Stomach (tissue), 9 donors: Measurements from ENCODE around the gene PARVB. TPM values are rescaled to one million over a fixed set of nuclear protein-coding genes. Genes with fewer than 3 reads are reported as not detected.

Experiments used
- DNase-seq, 2 donors: peaks; one replicate each; pipeline versions ENCODE4 v3.0.0 to v3.0.0-alpha.2; 2013 to 2019
- H3K27ac ChIP-seq, 5 donors: fragments of 200-600 bp in 4 of 5; sonication (generic) in 4 of 5; one replicate each; pipeline ENCODE4 v1.5.1; 2013 to 2019; ENCODE audit warnings: mild to moderate bottlenecking in 1 of 5, moderate library complexity in 1 of 5
- H3K27me3 ChIP-seq, 3 donors: fragments of 200-600 bp; sonication (generic); one replicate each; pipeline ENCODE4 v1.5.1; 2017 to 2019; ENCODE audit warnings: mixed run types in 1 of 3
- H3K36me3 ChIP-seq, 4 donors: fragments of 200-600 bp; sonication (generic); 1 replicate in 3 of 4; 2 replicates in 1 of 4; pipeline ENCODE4 v1.5.1; 2016 to 2019
- H3K4me1 ChIP-seq, 4 donors: fragments of 200-600 bp; sonication (generic); one replicate each; pipeline ENCODE4 v1.5.1; 2016 to 2019
- H3K4me3 ChIP-seq, 4 donors: fragments of 200-600 bp; sonication (generic) in 3 of 4; one replicate each; pipeline ENCODE4 v1.5.1; 2016 to 2019; ENCODE audit warnings: mild to moderate bottlenecking in 1 of 4
- H3K9me3 ChIP-seq, 4 donors: fragments of 200-600 bp; sonication (generic); one replicate each; pipeline ENCODE4 v1.5.1; 2016 to 2019
- CTCF ChIP-seq, 7 experiments: fragments of 450-650 bp in 4 of 7; fragments of 200-600 bp in 3 of 7; sonication (generic) in 3 of 7; IDR thresholded peaks; one replicate each; pipeline ENCODE4 v1.5.1; 2016 to 2019; ENCODE audit warnings: antibody characterized with exemption in 7 of 7, control low read depth in 2 of 7, mild to moderate bottlenecking in 1 of 7
- EP300 ChIP-seq: sonication (generic); formaldehyde crosslinking; IDR thresholded peaks from one replicate; pipeline ENCODE4 v1.6.1; 2017; ENCODE audit warnings: antibody characterized with exemption
- POLR2A ChIP-seq, 4 donors: fragments of 450-650 bp; IDR thresholded peaks; one replicate each; pipeline ENCODE4 v1.6.1; 2016; ENCODE audit warnings: antibody characterized with exemption in 4 of 4, control low read depth in 2 of 4, mild to moderate bottlenecking in 1 of 4, moderate library complexity in 1 of 4
- POLR2AphosphoS5 ChIP-seq, 3 donors: sonication (generic); formaldehyde crosslinking; IDR thresholded peaks; one replicate each; pipeline ENCODE4 v1.6.1; 2016; ENCODE audit warnings: antibody characterized with exemption in 3 of 3
- WGBS, 5 donors: extraction: QIAGEN DNeasy Blood & Tissue Kit in 3 of 5; methylation state at CpG; one replicate each; pipeline versions ENCODE4 v1.1.5 to v1.1.7; 2013 to 2018; 5-methylcytosine and 5-hydroxymethylcytosine counted together
- intact Hi-C: fragments of 100-400 bp; cut with DNase I; formaldehyde crosslinking; loops from one replicate; pipeline ENCODE4 v1.15.1; 2023; ENCODE audit warnings: low total_unique reads
- polyA plus RNA-seq, 3 donors: library from polyadenylated mRNA; stranded (reverse); fragments of 200-250 nt; gene quantifications; one replicate each; pipeline ENCODE4 v1.2.3, GENCODE V29; 2013
- total RNA-seq, 5 donors: library from RNA; depleted of rRNA; stranded (reverse); fragments of >200 nt; gene quantifications; one replicate each; pipeline versions ENCODE4 v1.1.0 to v1.2.3, GENCODE V29; 2014 to 2016
- donor health status: healthy with polysubstance abuse.
- donor health status: Bipolar disorder and iron deficiency.
- donor health status: healthy.

The PARVB gene
- total and polyA plus RNA-seq, 8 donors, result 2.9 to 143 (median 19.1) TPM

DNA sequence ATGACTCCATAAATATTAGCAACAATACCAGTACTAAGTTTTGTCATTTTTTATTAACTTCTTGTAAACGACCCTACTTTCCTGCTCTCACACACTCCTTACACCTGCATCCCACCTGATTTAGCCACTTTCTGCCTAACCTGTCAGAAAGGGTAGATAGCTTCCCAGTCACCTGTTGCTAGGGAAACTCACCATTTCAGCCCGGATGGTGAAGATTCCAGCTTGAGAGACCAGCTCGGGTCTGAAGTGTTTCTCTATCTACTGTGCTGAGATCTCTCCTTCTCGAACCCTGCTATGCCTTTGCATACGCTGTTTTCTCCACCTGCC lies 156.6 kb downstream of the PARVB start, which contains the start of gene PARVG:
TSS of gene PARVG (plus strand) at position 220 of the 327 bp plus-strand sequence. CDS start 2,405 bp downstream, outside the sequence.
- H3K4me3 ChIP-seq, result peak within 1 kb of the TSS; percentile 29 to 45 (median 40)

GRCh38 chr22:44181033-44181911 lies 157.2 kb downstream of the PARVB start:
- intact Hi-C loops, result no loop called here
- peaks cover 0 to 7% (median 3%) of the 10 kb centered on the region in 4 donors for H3K36me3 ChIP-seq
- H3K27me3 ChIP-seq, result peaks cover 0 to 32% (median 8%) of the 10 kb centered on the region in 3 donors
- no peaks in the 10 kb centered on the region for H3K9me3 ChIP-seq
- peak overlapping the region; percentile 29 to 45 (median 40) for H3K4me3 ChIP-seq
- WGBS, 5 donors, result 58 to 65% (median 61%) methylated on average over 29 to 40 of the region's 40 CpGs
- no peaks in the 10 kb centered on the region for H3K4me1 ChIP-seq
- TF ChIP-seq POLR2AphosphoS5 (IDR thresholded peaks at IDR 0.05), result no peak
- no peak for TF ChIP-seq EP300
- TF ChIP-seq POLR2A (IDR thresholded peaks at IDR 0.05), result no peak
- no peak for TF ChIP-seq CTCF (IDR thresholded peaks at IDR 0.05)
- H3K27ac ChIP-seq, result peak overlapping the region; percentile 37 to 87 (median 64)
- DNase-seq, result peak in 1 of 2 donors; percentile 43

More for the DNA sequence above, 156.6 kb downstream of the PARVB start, which contains the start of gene PARVG:
- Histone ChIP-seq H3K27me3 (peaks cover 0 to 32% (median 8%) of the 10 kb centered on the region in 3 donors), H3K9me3 (no peaks in the 10 kb centered on the region), H3K27ac (peak within 1 kb of the TSS; percentile 37 to 87 (median 64)), H3K4me1 (no peaks in the 10 kb centered on the region), H3K36me3 (peaks cover 0 to 1% (median under 1%) of the 10 kb centered on the region in 4 donors)
- TF ChIP-seq POLR2AphosphoS5 (IDR thresholded peaks at IDR 0.05) (no peak), POLR2A (IDR thresholded peaks at IDR 0.05) (no peak), EP300 (no peak), CTCF (IDR thresholded peaks at IDR 0.05) (no peak)
- DNase-seq, result no peak
- intact Hi-C loops, result no loop called here
- WGBS, 5 donors, result 43 to 54% (median 52%) methylated on average over 5 of the region's 5 CpGs

DNA sequence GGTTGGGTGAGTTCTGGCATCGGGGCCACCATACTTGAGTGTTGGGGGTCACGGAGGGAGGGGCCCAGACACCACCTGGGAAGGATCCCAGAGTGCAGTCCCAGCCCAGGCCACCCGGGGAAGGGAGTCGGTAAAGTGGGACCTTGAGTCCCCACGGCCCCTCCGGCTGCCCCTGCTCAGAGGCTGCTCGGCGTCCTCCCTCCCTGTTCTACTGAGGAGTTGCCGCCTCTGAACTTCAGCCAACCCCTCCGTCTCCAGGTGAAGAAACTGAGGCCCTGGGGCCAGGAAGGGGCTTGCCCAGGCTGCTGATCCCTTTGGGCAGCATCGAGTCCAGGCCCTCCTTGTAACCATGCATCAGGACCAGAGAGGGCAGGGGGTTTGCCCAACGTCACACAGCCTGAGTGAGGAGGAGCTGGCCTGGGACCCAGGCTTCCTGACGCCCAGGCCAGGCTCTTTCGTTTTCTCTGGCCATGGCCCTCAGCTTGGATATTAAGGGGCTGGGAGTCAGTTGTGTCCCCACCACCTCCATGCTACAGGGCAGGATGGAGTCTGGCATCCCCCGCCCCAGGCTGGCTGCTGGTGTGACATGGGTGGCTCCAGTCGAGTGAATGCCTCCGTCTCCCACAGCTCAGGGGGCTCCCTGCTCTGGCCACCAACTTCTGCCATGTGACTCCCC lies 157.9 kb downstream of the PARVB start:
- 53 to 78% (median 72%) methylated on average over 8 to 17 of the region's 17 CpGs for WGBS, 5 donors
- Histone ChIP-seq H3K27me3 (peaks cover 0 to 32% (median 8%) of the 10 kb centered on the region in 3 donors), H3K36me3 (peaks cover 0 to 8% (median 4%) of the 10 kb centered on the region in 4 donors), H3K27ac (peak overlapping the region; percentile 37 to 87 (median 64)), H3K4me1 (no peaks in the 10 kb centered on the region), H3K9me3 (no peaks in the 10 kb centered on the region), H3K4me3 (peak overlapping the region; percentile 29 to 45 (median 40))
- intact Hi-C loops, result no loop called here
- TF ChIP-seq POLR2AphosphoS5 (IDR thresholded peaks at IDR 0.05) (no peak), CTCF (IDR thresholded peaks at IDR 0.05) (no peak), POLR2A (IDR thresholded peaks at IDR 0.05) (no peak), EP300 (no peak)
- DNase-seq, result no peak

DNA sequence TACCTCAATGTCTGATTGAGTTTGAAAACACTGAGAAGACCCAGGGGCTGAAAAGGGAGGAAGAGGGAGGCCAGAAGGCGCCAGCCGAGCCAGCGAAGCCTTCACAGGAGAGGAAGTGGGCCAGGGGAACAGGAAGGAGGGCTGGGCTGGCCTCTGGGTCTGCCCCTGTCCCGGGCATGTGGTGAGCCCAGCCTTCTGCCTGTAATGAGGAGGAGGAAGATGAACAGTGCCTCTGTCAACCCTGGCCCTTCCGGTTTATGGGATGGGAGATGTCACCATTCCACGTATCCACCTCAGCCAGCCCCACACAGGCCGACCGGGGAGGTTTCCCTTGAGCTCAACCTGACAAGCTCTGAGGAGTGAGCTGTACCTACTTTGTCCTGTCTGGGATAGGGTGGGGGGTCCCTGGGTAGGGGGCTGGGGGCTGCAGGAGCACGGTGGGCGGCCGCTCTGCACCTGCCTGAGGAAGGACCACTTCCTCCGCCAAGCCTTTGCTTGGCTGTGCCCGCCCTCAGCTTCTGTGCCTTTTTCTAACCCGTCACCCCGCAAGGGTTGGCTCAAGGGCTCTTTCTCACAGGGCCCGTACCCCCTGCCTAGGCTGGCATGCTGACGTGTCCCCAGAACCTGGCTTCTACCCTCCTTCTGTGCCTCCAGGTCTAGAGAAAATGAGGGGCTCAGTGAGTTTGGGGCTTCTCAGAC lies 158.6 kb downstream of the PARVB start:
- DNase-seq, result peak; percentile 39 to 57
- 56 to 82% (median 75%) methylated on average over 13 to 17 of the region's 17 CpGs for WGBS, 5 donors
- H3K27me3 ChIP-seq, result peaks cover 0 to 32% (median 8%) of the 10 kb centered on the region in 3 donors
- no peaks in the 10 kb centered on the region for H3K9me3 ChIP-seq
- peaks cover 0 to 8% (median 4%) of the 10 kb centered on the region in 4 donors for H3K36me3 ChIP-seq
- H3K27ac ChIP-seq, result peak overlapping the region in 4 of 5 donors; percentile 60 to 87 (median 72)
- no peaks in the 10 kb centered on the region for H3K4me1 ChIP-seq
- TF ChIP-seq CTCF (IDR thresholded peaks at IDR 0.05) (no peak), EP300 (no peak), POLR2A (IDR thresholded peaks at IDR 0.05) (no peak), POLR2AphosphoS5 (IDR thresholded peaks at IDR 0.05) (no peak)
- H3K4me3 ChIP-seq, result peak overlapping the region; percentile 29 to 45 (median 40)
- intact Hi-C loops, result no loop called here
